Measurements from ENCODE around the gene NELFE.
"Not testable (repeated sequence)": the region's sequence is repeated elsewhere in the genome, so short reads cannot be mapped to it uniquely, and the experiment has no call there.

The NELFE gene

GRCh38 chr6:31911826-31912585 lies 46.8 kb downstream of the NELFE start:
- no peak for DNase-seq

GRCh38 chr6:31909298-31909697 lies 49.5 kb downstream of the NELFE start:
- not testable (repeated sequence) for DNase-seq

- DNase-seq: no peak
These were observed 50.0 kb downstream of the NELFE start for GRCh38 chr6:31908791-31909190.

- not testable (repeated sequence) for DNase-seq
These were observed 50.5 kb downstream of the NELFE start for GRCh38 chr6:31908255-31908654.

- no peak for DNase-seq
These were observed 51.5 kb downstream of the NELFE start for GRCh38 chr6:31907158-31907813.

- not testable (repeated sequence) for DNase-seq
These were observed 52.0 kb downstream of the NELFE start for GRCh38 chr6:31906727-31907126.

GRCh38 chr6:31906122-31906521 lies 52.6 kb downstream of the NELFE start:
- no peak for DNase-seq

GRCh38 chr6:31905041-31905440 lies 53.7 kb downstream of the NELFE start:
- no peak for DNase-seq

- no peak for DNase-seq
These were observed 54.8 kb downstream of the NELFE start for GRCh38 chr6:31903957-31904356.
